GM12891 (cell line): ENCODE measurements around the gene GABRR2.

Experiments used
- POLR2A ChIP-seq: IDR thresholded peaks from 2 replicates; pipeline ENCODE4 v1.6.1; 2011; ENCODE audit warnings: low read depth, low read length, control low read depth
- POLR2AphosphoS5 ChIP-seq: IDR thresholded peaks from 2 replicates; pipeline ENCODE4 v1.6.1; 2011; ENCODE audit warnings: low read depth, low read length, control low read depth
- POU2F2 ChIP-seq: IDR thresholded peaks from 2 replicates; pipeline ENCODE4 v1.6.1; 2011; ENCODE audit warnings: low read depth, mild to moderate bottlenecking, control low read depth, low read length, moderate library complexity
- SPI1 ChIP-seq: IDR thresholded peaks from 2 replicates; pipeline ENCODE4 v1.6.1; 2011; ENCODE audit warnings: low read depth, low read length, control low read depth

- TF ChIP-seq POLR2A (no peak), POLR2AphosphoS5 (no peak), POU2F2 (no peak), SPI1 (no peak)
Measured at GRCh38 chr6:89242574-89243330, 72.3 kb downstream of the GABRR2 start.
